HCT116 (cell line): ENCODE measurements around the gene ELL2. TPM values are rescaled to one million over a fixed set of nuclear protein-coding genes. Genes with fewer than 3 reads are reported as not detected.
"Not testable (repeated sequence)": the region's sequence is repeated elsewhere in the genome, so short reads cannot be mapped to it uniquely, and the experiment has no call there.

Source experiments
- ATAC-seq: fragments of 200-7000 bp; cut with Tn5 transposase; 2 replicates; pipeline ENCODE4 v1.9.1; 2020; ENCODE audit warnings: mild to moderate bottlenecking, moderate library complexity
- BruUV-seq: library from RNA; stranded (reverse); fragments of 400-500 nt; replicated peaks from 2 replicates; lab custom pipeline; 2021; lab: Mats Ljungman, UMichigan
- CTCF ChIA-PET: fragments of 300-600 bp; sonication (Branson Sonifier 250); formaldehyde crosslinking; loops from one replicate; lab custom pipeline; 2021; ENCODE audit warnings: antibody characterized with exemption; lab: Charles Lee
- POLR2A ChIA-PET: fragments of 300-600, 350-600 bp; sonication (Branson Sonifier 250); formaldehyde crosslinking; loops from one replicate; lab custom pipeline; 2021; ENCODE audit warnings: antibody characterized with exemption; lab: Charles Lee
- RAD21 ChIA-PET, 2 experiments: fragments of 300-600 bp; sonication (Branson Sonifier 250); formaldehyde crosslinking; loops; one replicate each; lab custom pipeline; 2023; ENCODE audit warnings: low total read pairs in 2 of 2; ENCODE audit not compliant: uncharacterized antibody in 2 of 2, unreplicated experiment in 2 of 2, low non-redundant PET in 1 of 2; lab: Charles Lee
- DNase-seq: peaks from one replicate; pipeline ENCODE4 v3.0.0-alpha.2; 2010; ENCODE audit warnings: low read depth, low spot score
- H2AFZ ChIP-seq: fragments of 200-600 bp; shearing (Covaris generic), sonication (generic); 2 replicates; pipeline ENCODE4 v1.6.1; 2017; ENCODE audit warnings: low read depth, mixed run types, mixed read lengths, antibody characterized with exemption, low read length; ENCODE audit not compliant: poor library complexity, severe bottlenecking
- H3K27ac ChIP-seq: 2 replicates; pipeline ENCODE4 v1.5.1; 2012; ENCODE audit warnings: low read depth, low read length
- H3K27me3 ChIP-seq: fragments of 200-600 bp; sonication (generic); 2 replicates; pipeline ENCODE4 v1.6.1; 2016; ENCODE audit warnings: mixed run types, low read length, mixed read lengths; ENCODE audit not compliant: insufficient read depth
- H3K36me3 ChIP-seq, 2 experiments: fragments of 200-500 bp in 1 of 2; fragments of 200-600 bp in 1 of 2; sonication (Bioruptor generic) in 1 of 2; sonication (generic) in 1 of 2; 2 replicates each; pipeline versions ENCODE4 v1.5.1 to v1.6.1; 2014 to 2016; ENCODE audit warnings: low read length in 2 of 2, inconsistent platforms in 1 of 2, mixed read lengths in 1 of 2, mixed run types in 1 of 2; ENCODE audit not compliant: insufficient read depth in 2 of 2, control insufficient read depth in 1 of 2
- H3K4me1 ChIP-seq, 2 experiments: fragments of 200-600 bp in 1 of 2; sonication (generic) in 1 of 2; 2 replicates each; pipeline versions ENCODE4 v1.5.1 to v1.6.1; 2012 to 2017; ENCODE audit warnings: low read length in 2 of 2, inconsistent platforms in 1 of 2, mild to moderate bottlenecking in 1 of 2, mixed read lengths in 1 of 2, mixed run types in 1 of 2, moderate library complexity in 1 of 2; ENCODE audit not compliant: insufficient read depth in 2 of 2, control insufficient read depth in 1 of 2
- H3K4me2 ChIP-seq: fragments of 200-600 bp; sonication (generic); 2 replicates; pipeline ENCODE4 v1.6.1; 2017; ENCODE audit warnings: mixed run types, low read length, mixed read lengths
- H3K4me3 ChIP-seq, 2 experiments: fragments of 200-600 bp in 1 of 2; sonication (generic) in 1 of 2; replicated peaks in 1 of 2; 2 replicates each; pipeline ENCODE4 v1.5.1; 2011 to 2016; ENCODE audit warnings: low read length in 2 of 2, control low read depth in 1 of 2, low read depth in 1 of 2, mild to moderate bottlenecking in 1 of 2, mixed read lengths in 1 of 2, mixed run types in 1 of 2
- H3K79me2 ChIP-seq: fragments of 200-600 bp; sonication (generic); 2 replicates; pipeline ENCODE4 v1.6.1; 2017; ENCODE audit warnings: mild to moderate bottlenecking, mixed run types, low read length, moderate library complexity, mixed read lengths; ENCODE audit not compliant: insufficient read depth
- H3K9ac ChIP-seq: fragments of 200-600 bp; sonication (generic); 2 replicates; pipeline ENCODE4 v1.6.1; 2016; ENCODE audit warnings: low read length, mixed read lengths
- H3K9me2 ChIP-seq: fragments of 200-600 bp; sonication (generic), shearing (Covaris generic); 2 replicates; pipeline ENCODE4 v1.6.1; 2017; ENCODE audit warnings: mixed run types, mild to moderate bottlenecking, moderate library complexity; ENCODE audit not compliant: insufficient read depth
- H3K9me3 ChIP-seq, 2 experiments: fragments of 200-500 bp in 1 of 2; fragments of 200-600 bp in 1 of 2; sonication (Bioruptor generic) in 1 of 2; sonication (generic) in 1 of 2; 2 replicates each; pipeline ENCODE4 v1.6.1; 2014 to 2017; ENCODE audit warnings: low read length in 2 of 2, mixed read lengths in 2 of 2, inconsistent platforms in 1 of 2, low read depth in 1 of 2, mild to moderate bottlenecking in 1 of 2, mixed run types in 1 of 2, moderate library complexity in 1 of 2; ENCODE audit not compliant: control insufficient read depth in 1 of 2, insufficient read depth in 1 of 2
- H4K20me1 ChIP-seq: fragments of 200-600 bp; sonication (generic), shearing (Covaris generic); 2 replicates; pipeline ENCODE4 v1.6.1; 2017; ENCODE audit warnings: mixed run types, mild to moderate bottlenecking, moderate library complexity; ENCODE audit not compliant: insufficient read depth
- ATF3 ChIP-seq: IDR thresholded peaks from 2 replicates; pipeline ENCODE4 v1.6.1; 2012
- CEBPB ChIP-seq: IDR thresholded peaks from 2 replicates; pipeline ENCODE4 v1.6.1; 2012; ENCODE audit warnings: low read depth
- ELF1 ChIP-seq: IDR thresholded peaks from 2 replicates; pipeline ENCODE4 v1.6.1; 2012; ENCODE audit warnings: low read depth, borderline replicate concordance
- EZH2 ChIP-seq: fragments of 200-600 bp; sonication (generic); IDR thresholded peaks from 2 replicates; pipeline ENCODE4 v1.6.1; 2017; ENCODE audit warnings: antibody characterized with exemption, mixed run types
- EZH2phosphoT487 ChIP-seq: fragments of 200-600 bp; IDR thresholded peaks from 2 replicates; pipeline ENCODE4 v1.6.1; 2018; ENCODE audit warnings: antibody characterized with exemption, borderline replicate concordance
- MAX ChIP-seq: IDR thresholded peaks from 2 replicates; pipeline ENCODE4 v1.6.1; 2012
- POLR2A ChIP-seq: IDR thresholded peaks from 2 replicates; pipeline ENCODE4 v1.7.0; 2011; ENCODE audit warnings: borderline replicate concordance; ENCODE audit not compliant: insufficient read depth, insufficient read length; ENCODE audit errors: extremely low read depth
- SP1 ChIP-seq: IDR thresholded peaks from 2 replicates; pipeline ENCODE4 v1.6.1; 2012; ENCODE audit warnings: low read depth
- SRF ChIP-seq: IDR thresholded peaks from 2 replicates; pipeline ENCODE4 v1.6.1; 2012; ENCODE audit warnings: low read depth
- YY1 ChIP-seq: IDR thresholded peaks from 2 replicates; pipeline ENCODE4 v1.6.1; 2011; ENCODE audit warnings: low read length, low read depth, moderate library complexity, mild to moderate bottlenecking; ENCODE audit not compliant: insufficient replicate concordance; ENCODE audit errors: extremely low read depth
- intact Hi-C: fragments of 100-400 bp; cut with micrococcal nuclease; formaldehyde crosslinking; loops from 2 replicates; pipeline ENCODE4 v1.10.0; 2022
- total RNA-seq: library from RNA; stranded (reverse); gene quantifications from one replicate; pipeline ENCODE4 v1.2.1, GENCODE V29; 2021; ENCODE audit not compliant: unreplicated experiment

The ELL2 gene
- total RNA-seq, 1 experiment from 2014 or later, result 29.8 TPM

DNA sequence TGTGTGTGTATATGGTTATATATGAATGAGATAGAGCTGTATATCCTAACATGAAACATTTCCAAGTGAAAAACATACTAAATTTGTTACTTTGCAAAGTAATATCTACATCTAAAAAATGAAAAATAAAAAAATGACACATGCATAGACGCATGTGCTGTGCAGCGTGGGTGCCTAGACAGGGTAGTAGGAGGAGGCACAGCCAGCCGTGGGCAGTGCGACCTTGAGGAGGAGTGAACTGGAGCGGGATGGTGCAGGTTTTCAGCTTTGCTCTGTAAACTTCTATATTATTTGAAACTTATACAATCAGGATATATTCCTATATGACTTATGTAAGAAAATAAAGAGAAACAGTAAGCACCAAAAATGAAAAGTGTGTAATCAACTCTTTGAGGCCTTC is 124.2 kb downstream of the ELL2 start (continued):
- TF ChIP-seq MAX, result no peak
- TF ChIP-seq YY1, result no peak
- no peak for TF ChIP-seq POLR2A
- TF ChIP-seq SP1, result no peak
- no peak for TF ChIP-seq EZH2
- TF ChIP-seq EZH2phosphoT487, result no peak

GRCh38 chr5:95836971-95837370 is 124.7 kb downstream of the ELL2 start:
- ATAC-seq, H3K9me2 ChIP-seq, CTCF ChIA-PET, H3K4me2 ChIP-seq, RAD21 ChIA-PET, intact Hi-C loops, H3K9me3 ChIP-seq, H3K4me3 ChIP-seq, BruUV-seq, H4K20me1 ChIP-seq, POLR2A ChIA-PET, H3K4me1 ChIP-seq, DNase-seq, H2AFZ ChIP-seq, H3K27me3 ChIP-seq, H3K36me3 ChIP-seq, H3K27ac ChIP-seq, H3K79me2 ChIP-seq, H3K9ac ChIP-seq: not testable (repeated sequence)

GRCh38 chr5:95836544-95836943 is 125.1 kb downstream of the ELL2 start:
- H3K27me3 ChIP-seq, result no peaks in the 10 kb centered on the region
- H4K20me1 ChIP-seq, result no peaks in the 10 kb centered on the region
- no peaks in the 10 kb centered on the region for H3K9me3 ChIP-seq
- intact Hi-C loops, result no loop called here
- no peaks in the 10 kb centered on the region for H3K79me2 ChIP-seq
- TF ChIP-seq YY1, result no peak
- no peak for TF ChIP-seq SRF
- TF ChIP-seq EZH2phosphoT487, result no peak
- TF ChIP-seq ELF1, result no peak
- no peak for TF ChIP-seq ATF3
- TF ChIP-seq CEBPB, result no peak
- ChIA-PET RAD21 (no interaction called here), POLR2A (no interaction called here), CTCF (no interaction called here)
- H3K27ac ChIP-seq, result no peak overlapping the region
- H3K9ac ChIP-seq, result no peak overlapping the region
- H3K4me2 ChIP-seq, result no peak overlapping the region
- H2AFZ ChIP-seq, result no peak overlapping the region
- no TSS peak for BruUV-seq
- ATAC-seq (no peak), DNase-seq (no peak)
- H3K36me3 ChIP-seq, result no peaks in the 10 kb centered on the region
- no peaks in the 10 kb centered on the region; a peak in 1 of 4 replicates for H3K4me1 ChIP-seq
- H3K9me2 ChIP-seq, result no peaks in the 10 kb centered on the region
- no peak overlapping the region for H3K4me3 ChIP-seq
